ENCODE data around the gene LSG1. TPM values are rescaled to one million over a fixed set of nuclear protein-coding genes. Genes with fewer than 3 reads are reported as not detected.

The LSG1 gene
- total and polyA plus RNA-seq, 2 of the 13 experiments (the other 11 are each of a cell fraction or from before 2014, with no cell fraction given): 21.4 to 32.1 TPM

GRCh38 chr3:194609601-194610000 is 62.4 kb downstream of the LSG1 start (continued):
- TF ChIP-seq ZNF883 (CRISPR knock-in tag; IDR thresholded peaks at IDR 0.05; ENCODE audit: not compliant biosample characterization): no peak
- no peak for TF ChIP-seq AKNA (CRISPR knock-in tag; IDR thresholded peaks at IDR 0.05; ENCODE audit: borderline replicate concordance)
- no peak for TF ChIP-seq ATF4 (CRISPR knock-in tag; IDR thresholded peaks at IDR 0.05)

- POLR2A ChIA-PET: interaction anchor here (1.7 kb wide), 1 partner anchor 13 kb away, joined by 4 read pairs; no protein-coding TSS in a partner anchor
- TF ChIP-seq SMYD3 (CRISPR knock-in tag; IDR thresholded peaks at IDR 0.05): no peak
- ATAC-seq: no peak
- 91% methylated on average over 9 of the region's 9 CpGs for WGBS (ENCODE audit: low lambda C conversion rate)
- CTCF ChIA-PET (ENCODE audit: low intra/inter-chr PET ratio, low total read pairs): no interaction called here
- no peak overlapping the region for H2AFZ ChIP-seq (ENCODE audit: low read length)
- no TSS peak for BruUV-seq (replicated peaks)
- no peaks in the 10 kb centered on the region for H4K20me1 ChIP-seq (ENCODE audit: insufficient read depth, low read length)
- no peaks in the 10 kb centered on the region for H3K9me3 ChIP-seq (ENCODE audit: low read length)
- H3K4me1 ChIP-seq (ENCODE audit: insufficient read depth, low read length): no peaks in the 10 kb centered on the region
- no peaks in the 10 kb centered on the region for H3K36me3 ChIP-seq (replicated peaks in 1 of 2; ENCODE audit: control insufficient read depth in 1 of 2, insufficient read depth in 2 of 2, low read length in 2 of 2)
- H3K79me2 ChIP-seq (ENCODE audit: insufficient read depth, low read length): no peaks in the 10 kb centered on the region
- no peaks in the 10 kb centered on the region for H3K27me3 ChIP-seq (ENCODE audit: control insufficient read depth in 1 of 2, insufficient read depth in 2 of 2, low read length in 2 of 2)
- no peak overlapping the region for H3K9ac ChIP-seq (ENCODE audit: insufficient read depth, low read depth, low read length)
- in situ Hi-C loops (cut with HindIII; ENCODE audit: extremely low pct_ligation_motif_present, low pct_unique_long_range_greater_than_20kb) (no loop called here), intact Hi-C loops (cut with micrococcal nuclease; ENCODE audit: unreplicated experiment) (no loop called here)
- no peak for DNase-seq (ENCODE audit: low spot score)
- no peak for FAIRE-seq
- H3K27ac ChIP-seq (ENCODE audit: extremely low read length, insufficient read depth, low read length): no peak overlapping the region
- H3K4me2 ChIP-seq (ENCODE audit: low read depth, low read length): no peak overlapping the region
- no peak overlapping the region for H3K4me3 ChIP-seq (replicated peaks in 1 of 3; ENCODE audit: insufficient read depth in 1 of 3, low read depth in 2 of 3, low read length in 3 of 3)
Measured at GRCh38 chr3:194608981-194609380, 63.0 kb downstream of the LSG1 start.

Measured in HepG2 (cell line).